BE2C (cell line): ENCODE data around the gene RNF113B.

Experiments used
- DNase-seq: peaks from one replicate; pipeline ENCODE4 v3.0.0-alpha.2; 2020
- H3K27me3 ChIP-seq: fragments of 250-450 bp; sonication (Bioruptor Pico); 2 replicates; pipeline ENCODE4 v1.5.1; 2020; ENCODE audit warnings: mild to moderate bottlenecking
- H3K36me3 ChIP-seq: fragments of 250-450 bp; sonication (Bioruptor Pico); 2 replicates; pipeline ENCODE4 v1.5.1; 2020; ENCODE audit warnings: mild to moderate bottlenecking
- H3K4me1 ChIP-seq: fragments of 250-450 bp; sonication (Bioruptor Pico); 2 replicates; pipeline ENCODE4 v1.5.1; 2020
- H3K4me3 ChIP-seq: 2 replicates; pipeline ENCODE4 v1.5.1; 2011; ENCODE audit warnings: low read depth, low read length
- H3K9me3 ChIP-seq: fragments of 250-450 bp; sonication (Bioruptor Pico); 2 replicates; pipeline ENCODE4 v1.5.1; 2020
- TF ChIP-seq, protein P1 (sequence below): IDR thresholded peaks from 2 replicates; pipeline ENCODE4 v1.5.1; 2012; ENCODE audit warnings: mild to moderate bottlenecking, low read depth, low read length

The RNF113B gene

DNA sequence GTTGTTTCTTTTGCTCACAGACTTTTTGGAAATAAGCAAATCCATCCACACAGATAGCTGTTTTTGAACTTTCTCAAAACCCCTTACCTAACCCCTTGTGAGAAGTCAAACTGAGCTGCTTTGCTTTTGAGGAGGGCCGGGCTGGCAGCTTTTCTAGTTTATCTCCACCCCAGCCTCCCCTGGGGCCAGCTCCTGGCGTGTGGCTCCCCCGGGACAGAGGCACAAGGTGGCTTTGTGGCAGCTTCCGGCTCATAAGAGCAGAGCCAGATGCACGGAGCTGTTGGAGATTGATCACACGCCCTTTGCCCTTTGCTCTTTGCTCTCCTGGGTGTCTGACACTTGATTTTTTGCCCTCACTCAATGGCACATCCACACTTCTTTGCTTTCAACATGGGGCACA lies 24.9 kb upstream of the RNF113B start:
- Histone ChIP-seq H3K36me3 (no peaks in the 10 kb centered on the region; the same call in 1 of the 2 replicates), H3K4me1 (peaks cover 11% of the 10 kb centered on the region), H3K4me3 (no peak overlapping the region), H3K27me3 (no peaks in the 10 kb centered on the region), H3K9me3 (no peaks in the 10 kb centered on the region)
- DNase-seq = peak; percentile 75
- TF ChIP-seq, protein P1, sequence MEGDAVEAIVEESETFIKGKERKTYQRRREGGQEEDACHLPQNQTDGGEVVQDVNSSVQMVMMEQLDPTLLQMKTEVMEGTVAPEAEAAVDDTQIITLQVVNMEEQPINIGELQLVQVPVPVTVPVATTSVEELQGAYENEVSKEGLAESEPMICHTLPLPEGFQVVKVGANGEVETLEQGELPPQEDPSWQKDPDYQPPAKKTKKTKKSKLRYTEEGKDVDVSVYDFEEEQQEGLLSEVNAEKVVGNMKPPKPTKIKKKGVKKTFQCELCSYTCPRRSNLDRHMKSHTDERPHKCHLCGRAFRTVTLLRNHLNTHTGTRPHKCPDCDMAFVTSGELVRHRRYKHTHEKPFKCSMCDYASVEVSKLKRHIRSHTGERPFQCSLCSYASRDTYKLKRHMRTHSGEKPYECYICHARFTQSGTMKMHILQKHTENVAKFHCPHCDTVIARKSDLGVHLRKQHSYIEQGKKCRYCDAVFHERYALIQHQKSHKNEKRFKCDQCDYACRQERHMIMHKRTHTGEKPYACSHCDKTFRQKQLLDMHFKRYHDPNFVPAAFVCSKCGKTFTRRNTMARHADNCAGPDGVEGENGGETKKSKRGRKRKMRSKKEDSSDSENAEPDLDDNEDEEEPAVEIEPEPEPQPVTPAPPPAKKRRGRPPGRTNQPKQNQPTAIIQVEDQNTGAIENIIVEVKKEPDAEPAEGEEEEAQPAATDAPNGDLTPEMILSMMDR = no peak

DNA sequence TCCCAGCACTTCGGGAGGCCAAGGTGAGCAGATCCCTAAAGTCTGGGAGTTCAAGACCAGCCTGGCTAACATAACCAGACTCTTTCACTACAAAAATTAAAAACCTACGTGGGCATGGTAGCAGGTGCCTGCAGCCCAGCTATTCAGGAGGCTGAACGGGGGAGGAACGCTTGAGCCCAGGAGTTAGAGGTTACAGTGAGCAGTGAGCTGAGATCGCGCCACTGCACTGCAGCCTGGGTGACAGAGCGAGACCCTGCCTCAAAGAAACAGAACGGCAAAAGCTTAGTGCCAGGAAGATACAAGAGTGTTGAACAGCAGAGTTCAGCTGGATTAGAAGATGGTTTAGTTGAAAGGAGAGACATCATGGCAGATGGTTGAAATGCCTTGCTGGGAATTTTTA lies 24.1 kb upstream of the RNF113B start:
- H3K27me3 ChIP-seq = no peaks in the 10 kb centered on the region
- H3K36me3 ChIP-seq = no peaks in the 10 kb centered on the region; the same call in 1 of the 2 replicates
- H3K4me3 ChIP-seq = no peak overlapping the region
- TF ChIP-seq, protein P1 = no peak
- DNase-seq = no peak
- no peaks in the 10 kb centered on the region for H3K9me3 ChIP-seq
- peaks cover 12% of the 10 kb centered on the region for H3K4me1 ChIP-seq

DNA sequence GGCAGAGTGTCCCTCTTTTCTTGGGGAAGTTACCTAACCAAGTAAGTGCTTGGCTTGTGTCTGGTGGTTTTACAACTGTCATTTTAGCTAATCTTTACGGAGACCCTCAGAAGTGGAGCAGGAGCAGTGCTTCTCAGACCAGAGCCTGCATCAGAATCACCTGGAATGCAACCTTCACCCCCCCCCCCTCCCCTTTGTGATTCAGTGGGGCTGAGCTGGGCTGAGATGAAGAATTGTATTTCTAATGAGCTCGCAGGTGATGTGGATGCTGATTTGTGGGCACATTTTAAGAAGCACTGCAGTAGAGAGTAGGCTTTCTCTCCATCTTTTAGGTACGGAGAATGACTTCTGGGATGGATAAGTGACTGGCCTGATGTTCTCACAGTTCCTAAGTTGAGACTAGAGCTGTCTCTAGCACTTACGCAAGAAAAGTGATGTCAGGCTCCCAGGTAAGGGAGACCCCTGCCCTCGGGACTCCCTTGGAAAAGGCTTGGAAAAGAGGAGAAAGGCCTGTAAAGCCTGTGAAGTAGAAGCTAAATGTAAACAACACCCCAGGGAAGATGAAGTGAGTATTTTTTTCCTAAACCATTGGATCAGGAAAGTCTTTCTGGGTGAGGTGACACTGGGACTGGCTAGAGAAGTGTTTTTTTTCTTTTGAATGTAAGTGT lies 23.3 kb upstream of the RNF113B start:
- Histone ChIP-seq H3K36me3 (no peaks in the 10 kb centered on the region; the same call in 1 of the 2 replicates), H3K27me3 (no peaks in the 10 kb centered on the region), H3K4me3 (no peak overlapping the region), H3K9me3 (no peaks in the 10 kb centered on the region), H3K4me1 (peaks cover 13% of the 10 kb centered on the region)
- DNase-seq = no peak
- TF ChIP-seq, protein P1 = no peak

DNA sequence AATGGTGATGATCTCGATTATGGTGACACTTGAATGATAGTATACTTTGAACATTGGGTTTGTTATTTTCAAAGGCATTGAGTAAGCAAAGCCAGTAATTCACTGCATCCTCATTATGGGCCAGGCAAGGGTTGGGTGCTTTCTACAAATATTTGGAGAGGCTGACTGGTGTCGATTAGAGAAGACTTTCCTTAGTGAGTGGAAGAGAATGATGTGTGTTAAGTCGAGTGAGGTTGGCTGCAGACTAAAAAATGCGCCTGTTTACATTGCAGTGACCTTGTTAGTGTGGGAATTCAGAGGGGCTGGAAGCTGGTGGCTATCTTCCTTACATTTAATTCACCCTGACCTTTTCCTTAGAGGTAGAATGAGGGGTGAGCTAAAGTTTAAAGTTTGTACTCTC lies 22.4 kb upstream of the RNF113B start:
- Histone ChIP-seq H3K4me3 (no peak overlapping the region), H3K27me3 (no peaks in the 10 kb centered on the region), H3K4me1 (peaks cover 13% of the 10 kb centered on the region), H3K9me3 (no peaks in the 10 kb centered on the region), H3K36me3 (no peaks in the 10 kb centered on the region; the same call in 1 of the 2 replicates)
- no peak for DNase-seq
- TF ChIP-seq, protein P1 = no peak

DNA sequence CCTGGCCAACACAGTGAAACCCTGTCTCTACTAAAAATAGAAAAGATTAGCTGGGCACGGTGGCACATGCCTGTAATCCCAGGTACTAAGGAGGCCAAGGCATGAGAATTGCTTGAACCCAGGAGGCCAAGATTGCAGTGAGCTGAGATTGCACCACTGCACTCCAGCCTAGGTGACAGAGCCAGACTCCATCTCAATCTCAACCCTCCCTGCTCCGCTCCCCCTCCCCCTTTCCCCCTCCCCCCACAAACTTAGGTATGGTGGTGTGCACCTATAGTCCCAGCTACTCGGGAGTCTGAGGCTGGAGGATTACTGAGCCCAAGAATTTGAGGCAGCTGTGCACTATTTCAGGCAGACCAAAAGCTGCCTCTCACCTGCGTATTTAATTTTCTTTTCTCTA lies 21.6 kb upstream of the RNF113B start:
- Histone ChIP-seq H3K36me3 (no peaks in the 10 kb centered on the region; the same call in 1 of the 2 replicates), H3K4me1 (peaks cover 13% of the 10 kb centered on the region), H3K4me3 (no peak overlapping the region), H3K9me3 (no peaks in the 10 kb centered on the region), H3K27me3 (no peaks in the 10 kb centered on the region)
- DNase-seq = no peak
- TF ChIP-seq, protein P1 = no peak

DNA sequence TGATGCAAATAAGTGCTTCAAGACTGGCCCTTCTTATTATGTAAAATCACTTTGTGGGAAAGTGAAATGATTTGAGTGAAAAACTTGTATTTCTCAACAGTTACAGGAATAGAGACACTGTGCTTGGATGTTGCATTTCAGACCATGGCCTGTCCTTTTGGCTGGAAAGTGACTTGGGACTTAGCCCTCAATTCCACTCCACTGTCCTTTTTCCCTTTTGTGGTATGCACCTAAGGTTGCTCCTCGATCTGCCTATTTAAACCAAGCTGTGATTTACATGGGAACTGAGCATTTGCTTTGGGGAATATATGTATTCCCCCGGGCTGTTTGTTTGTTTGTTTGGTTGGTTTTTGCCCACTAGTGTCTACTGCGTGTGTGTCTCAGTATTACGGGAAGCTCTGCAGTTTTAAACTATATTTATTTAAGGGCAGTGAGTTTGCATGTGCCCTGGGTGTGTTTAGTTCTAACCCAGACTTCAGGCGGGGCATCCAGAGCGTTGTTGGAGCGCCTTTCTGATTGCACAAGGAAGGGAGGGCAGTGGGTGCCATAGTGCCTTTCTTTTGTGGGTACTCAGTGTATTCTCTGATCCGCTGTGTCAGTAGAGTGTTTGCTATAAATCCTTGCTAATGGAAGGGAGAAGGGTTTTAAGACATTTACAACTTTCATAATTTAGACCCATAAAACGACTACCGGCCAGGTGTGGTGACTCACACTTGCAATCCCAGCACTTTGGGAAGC lies 18.2 kb upstream of the RNF113B start:
- no peaks in the 10 kb centered on the region for H3K9me3 ChIP-seq
- TF ChIP-seq, protein P1 = no peak
- H3K4me1 ChIP-seq = peaks cover 20% of the 10 kb centered on the region
- no peaks in the 10 kb centered on the region for H3K27me3 ChIP-seq
- H3K36me3 ChIP-seq = no peaks in the 10 kb centered on the region; the same call in 1 of the 2 replicates
- DNase-seq = no peak
- H3K4me3 ChIP-seq = no peak overlapping the region
